Heart left ventricle (tissue), 13 donors: Measurements from ENCODE around the gene H6PD.

Experiments used
- POLR2A ChIP-seq, 2 donors: fragments of 450-650 bp; IDR thresholded peaks; one replicate each; pipeline ENCODE4 v1.6.1; 2017; ENCODE audit warnings: antibody characterized with exemption in 2 of 2, mild to moderate bottlenecking in 2 of 2, moderate library complexity in 2 of 2
- TF ChIP-seq, protein P1 (sequence below), 12 donors: fragments of 200-600 bp; sonication (generic) in 4 of 12; IDR thresholded peaks; one replicate each; pipeline versions ENCODE4 v1.5.0 to v1.8.0; 2018 to 2022; ENCODE audit warnings: antibody characterized with exemption in 12 of 12, mild to moderate bottlenecking in 5 of 12
- donor health status: ischemic (EF 13 %, LVEDD 7.1; RV severe dilation, severe dysfunction).
- donor health status: DM: no; HTN: yes; CAD: no.
- donor health status: DM: no; HTN: no; CAD: no.
- donor health status: ischemic (EF 25% LVEDD 6.9; RV normal size, moderate dysfunction).
- donor health status: ischemic (EF 25% LVEDD 5.7; RV mildly dilated, moderate dysfunction).
- donor health status: ischemic (EF 35%, LVEDD 5.7; RV mildly dilated, moderate dysfunction).
- donor health status: nonischemic (EF 11% LVEDD 7.7; RV severe dilation, severe dysfunction).
- donor health status: DM: yes; HTN: yes; CAD: no.
- donor health status: PGD.
- donor health status: ischemic (EF 29% LVEDD 5.4; RV normal size, mild dysfunction).
- donor health status: nonischemic (EF 23%, LVEDD 6.1; RV moderate dilation, normal function).

DNA sequence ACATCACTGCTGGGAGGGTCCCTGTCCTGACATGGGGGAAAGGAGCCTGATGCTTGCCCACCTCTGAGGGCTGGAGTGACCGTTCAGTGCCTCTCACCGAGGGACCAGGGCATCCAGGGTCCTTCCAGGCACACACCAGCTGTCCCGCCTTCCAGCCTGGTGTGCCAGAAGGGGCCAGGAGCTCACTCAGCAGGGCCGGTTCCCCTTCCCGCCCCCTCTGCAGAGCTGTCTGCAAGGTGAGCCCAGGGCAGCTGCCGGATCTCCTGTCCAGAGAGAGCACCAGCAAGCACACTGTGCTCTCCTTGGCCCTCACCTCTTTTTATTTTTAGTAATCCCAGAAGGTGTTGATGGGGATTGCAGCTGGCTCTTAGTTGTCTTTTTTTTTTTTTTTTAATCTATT lies 16.9 kb downstream of the H6PD start:
- no peak for TF ChIP-seq POLR2A (IDR thresholded peaks at IDR 0.05)
- TF ChIP-seq, protein P1, sequence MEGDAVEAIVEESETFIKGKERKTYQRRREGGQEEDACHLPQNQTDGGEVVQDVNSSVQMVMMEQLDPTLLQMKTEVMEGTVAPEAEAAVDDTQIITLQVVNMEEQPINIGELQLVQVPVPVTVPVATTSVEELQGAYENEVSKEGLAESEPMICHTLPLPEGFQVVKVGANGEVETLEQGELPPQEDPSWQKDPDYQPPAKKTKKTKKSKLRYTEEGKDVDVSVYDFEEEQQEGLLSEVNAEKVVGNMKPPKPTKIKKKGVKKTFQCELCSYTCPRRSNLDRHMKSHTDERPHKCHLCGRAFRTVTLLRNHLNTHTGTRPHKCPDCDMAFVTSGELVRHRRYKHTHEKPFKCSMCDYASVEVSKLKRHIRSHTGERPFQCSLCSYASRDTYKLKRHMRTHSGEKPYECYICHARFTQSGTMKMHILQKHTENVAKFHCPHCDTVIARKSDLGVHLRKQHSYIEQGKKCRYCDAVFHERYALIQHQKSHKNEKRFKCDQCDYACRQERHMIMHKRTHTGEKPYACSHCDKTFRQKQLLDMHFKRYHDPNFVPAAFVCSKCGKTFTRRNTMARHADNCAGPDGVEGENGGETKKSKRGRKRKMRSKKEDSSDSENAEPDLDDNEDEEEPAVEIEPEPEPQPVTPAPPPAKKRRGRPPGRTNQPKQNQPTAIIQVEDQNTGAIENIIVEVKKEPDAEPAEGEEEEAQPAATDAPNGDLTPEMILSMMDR (IDR thresholded peaks at IDR 0.05), result no peak
